GM21381 (cell line): Measurements from ENCODE around the gene SEZ6.

Source experiments
- ATAC-seq: cut with Tn5 transposase; IDR thresholded peaks from one replicate; pipeline ENCODE4 v1.9.1; 2021; ENCODE audit warnings: mild to moderate bottlenecking, moderate library complexity; ENCODE audit not compliant: unreplicated experiment

Gene SEZ6

GRCh38 chr17:28956861-28957260 lies 49.0 kb downstream of the SEZ6 start:
- ATAC-seq: no peak

- no peak for ATAC-seq
These were observed 49.7 kb downstream of the SEZ6 start for GRCh38 chr17:28956112-28956511.

GRCh38 chr17:28955408-28955807 lies 50.4 kb downstream of the SEZ6 start:
- ATAC-seq: no peak

- no peak for ATAC-seq
These were observed 50.9 kb downstream of the SEZ6 start for GRCh38 chr17:28954886-28955285.

- ATAC-seq: no peak
These were observed 52.3 kb downstream of the SEZ6 start for GRCh38 chr17:28953444-28954118.

GRCh38 chr17:28951991-28952975 lies 53.5 kb downstream of the SEZ6 start:
- ATAC-seq: peak; percentile 55

- ATAC-seq: peak; percentile 55
These were observed 54.3 kb downstream of the SEZ6 start, which contains the start of gene PHF12 for GRCh38 chr17:28951428-28951990. Gene PHF12 (minus strand): TSS chr17:28951518. CDS start chr17:28950960, 558 bp downstream.

- peak; percentile 0 for ATAC-seq
These were observed 54.9 kb downstream of the SEZ6 start for GRCh38 chr17:28950752-28951427.

GRCh38 chr17:28950017-28950751 lies 55.6 kb downstream of the SEZ6 start:
- ATAC-seq: no peak

GRCh38 chr17:28949185-28950016 lies 56.4 kb downstream of the SEZ6 start:
- no peak for ATAC-seq

GRCh38 chr17:28948873-28949184 lies 57.0 kb downstream of the SEZ6 start:
- no peak for ATAC-seq

GRCh38 chr17:28948342-28948741 lies 57.5 kb downstream of the SEZ6 start:
- no peak for ATAC-seq

- no peak for ATAC-seq
These were observed 58.2 kb downstream of the SEZ6 start for GRCh38 chr17:28947639-28948038.

- ATAC-seq: no peak
These were observed 59.6 kb downstream of the SEZ6 start for GRCh38 chr17:28946239-28946638.

GRCh38 chr17:28944862-28945741 lies 60.7 kb downstream of the SEZ6 start:
- ATAC-seq: no peak

GRCh38 chr17:28944343-28944742 lies 61.5 kb downstream of the SEZ6 start:
- ATAC-seq: no peak

- ATAC-seq: no peak
These were observed 62.9 kb downstream of the SEZ6 start for GRCh38 chr17:28942925-28943324.

- ATAC-seq: no peak
These were observed 64.6 kb downstream of the SEZ6 start for GRCh38 chr17:28941251-28941650.

- ATAC-seq: no peak
These were observed 65.2 kb downstream of the SEZ6 start for GRCh38 chr17:28940675-28941074.
